ENCODE results near the gene ATP13A4.

ATP13A4 gene

GRCh38 chr3:193377591-193377990, 177.1 kb downstream of the ATP13A4 start:
- Histone ChIP-seq H3K27ac (ENCODE audit: low read depth, low read length) (no peak overlapping the region), H3K9me2 (replicated peaks; ENCODE audit: control insufficient read depth, low read length) (no peaks in the 10 kb centered on the region), H3K4me2 (ENCODE audit: low read length) (no peak overlapping the region), H3K79me2 (ENCODE audit: control insufficient read depth, low read length) (no peaks in the 10 kb centered on the region), H3F3A (ENCODE audit: control insufficient read depth, insufficient read depth) (no peaks in the 10 kb centered on the region), H3K4me3 (ENCODE audit: low read length) (no peak overlapping the region), H3K9me3 (ENCODE audit: control insufficient read depth, insufficient read depth, low read length) (no peaks in the 10 kb centered on the region), H3K4me1 (ENCODE audit: control insufficient read depth, low read length) (no peaks in the 10 kb centered on the region), H4K20me1 (ENCODE audit: control insufficient read depth, insufficient read depth, low read depth, low read length) (no peaks in the 10 kb centered on the region), H3K36me3 (ENCODE audit: control insufficient read depth, low read length) (no peaks in the 10 kb centered on the region), H3K27me3 (ENCODE audit: control insufficient read depth, low read length) (no peaks in the 10 kb centered on the region)
- TF ChIP-seq, protein P1, sequence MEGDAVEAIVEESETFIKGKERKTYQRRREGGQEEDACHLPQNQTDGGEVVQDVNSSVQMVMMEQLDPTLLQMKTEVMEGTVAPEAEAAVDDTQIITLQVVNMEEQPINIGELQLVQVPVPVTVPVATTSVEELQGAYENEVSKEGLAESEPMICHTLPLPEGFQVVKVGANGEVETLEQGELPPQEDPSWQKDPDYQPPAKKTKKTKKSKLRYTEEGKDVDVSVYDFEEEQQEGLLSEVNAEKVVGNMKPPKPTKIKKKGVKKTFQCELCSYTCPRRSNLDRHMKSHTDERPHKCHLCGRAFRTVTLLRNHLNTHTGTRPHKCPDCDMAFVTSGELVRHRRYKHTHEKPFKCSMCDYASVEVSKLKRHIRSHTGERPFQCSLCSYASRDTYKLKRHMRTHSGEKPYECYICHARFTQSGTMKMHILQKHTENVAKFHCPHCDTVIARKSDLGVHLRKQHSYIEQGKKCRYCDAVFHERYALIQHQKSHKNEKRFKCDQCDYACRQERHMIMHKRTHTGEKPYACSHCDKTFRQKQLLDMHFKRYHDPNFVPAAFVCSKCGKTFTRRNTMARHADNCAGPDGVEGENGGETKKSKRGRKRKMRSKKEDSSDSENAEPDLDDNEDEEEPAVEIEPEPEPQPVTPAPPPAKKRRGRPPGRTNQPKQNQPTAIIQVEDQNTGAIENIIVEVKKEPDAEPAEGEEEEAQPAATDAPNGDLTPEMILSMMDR (IDR thresholded peaks at IDR 0.05; ENCODE audit: low read depth, low read length, poor library complexity, severe bottlenecking): no peak
- no peak for TF ChIP-seq EZH2phosphoT487 (IDR thresholded peaks at IDR 0.05; ENCODE audit: borderline replicate concordance, low read length)

DNA sequence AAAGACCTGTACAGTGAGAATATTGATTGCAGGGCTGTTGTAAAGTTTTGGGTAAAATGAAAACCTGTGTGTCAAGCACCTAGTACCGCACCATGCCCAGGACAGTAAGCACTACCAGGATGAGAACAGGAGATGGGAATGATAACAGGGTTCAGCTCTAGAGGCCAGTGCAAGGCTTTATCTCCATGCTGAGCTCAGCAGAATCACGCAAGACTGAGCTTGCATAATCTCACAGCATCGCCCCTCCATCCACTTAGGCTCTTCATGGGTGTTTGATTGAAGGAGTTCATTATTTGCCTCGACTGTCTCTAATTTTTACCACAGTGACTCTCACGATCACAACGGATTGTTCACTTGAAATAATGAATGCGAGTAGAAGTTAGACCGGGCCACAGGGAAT, 179.1 kb downstream of the ATP13A4 start:
- H3K79me2 ChIP-seq (ENCODE audit: control insufficient read depth, low read length): no peaks in the 10 kb centered on the region
- H3K9me3 ChIP-seq (ENCODE audit: control insufficient read depth, insufficient read depth, low read length): no peaks in the 10 kb centered on the region
- no peaks in the 10 kb centered on the region for H3K27me3 ChIP-seq (ENCODE audit: control insufficient read depth, low read length)
- no peaks in the 10 kb centered on the region for H3K36me3 ChIP-seq (ENCODE audit: control insufficient read depth, low read length)
- H3K4me2 ChIP-seq (ENCODE audit: low read length): no peak overlapping the region
- no peaks in the 10 kb centered on the region for H3K4me1 ChIP-seq (ENCODE audit: control insufficient read depth, low read length)
- TF ChIP-seq, protein P1 (IDR thresholded peaks at IDR 0.05; ENCODE audit: low read depth, low read length, poor library complexity, severe bottlenecking): no peak
- no peak for TF ChIP-seq EZH2phosphoT487 (IDR thresholded peaks at IDR 0.05; ENCODE audit: borderline replicate concordance, low read length)
- H3K9me2 ChIP-seq (replicated peaks; ENCODE audit: control insufficient read depth, low read length): no peaks in the 10 kb centered on the region
- H4K20me1 ChIP-seq (ENCODE audit: control insufficient read depth, insufficient read depth, low read depth, low read length): no peaks in the 10 kb centered on the region
- no peak overlapping the region for H3K27ac ChIP-seq (ENCODE audit: low read depth, low read length)
- no peaks in the 10 kb centered on the region for H3F3A ChIP-seq (ENCODE audit: control insufficient read depth, insufficient read depth)
- no peak overlapping the region for H3K4me3 ChIP-seq (ENCODE audit: low read length)

DNA sequence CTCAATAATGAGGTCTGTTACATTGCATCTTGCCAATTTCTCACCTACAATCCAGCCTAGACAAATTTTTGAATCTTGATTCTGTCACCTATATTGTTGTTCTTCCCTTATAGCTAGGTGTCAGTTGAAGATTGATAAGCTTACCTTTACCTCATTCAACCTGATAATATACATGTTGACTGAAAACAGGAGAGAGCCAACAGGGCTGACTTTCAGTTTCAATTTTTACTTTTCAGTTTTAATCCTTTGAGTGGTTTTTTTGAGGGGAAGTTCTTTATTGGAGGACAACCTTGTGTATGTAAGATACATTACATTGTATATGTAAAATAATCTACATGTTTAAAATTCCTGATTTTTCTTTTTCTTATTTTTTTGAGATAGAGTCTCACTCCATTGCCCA, 181.9 kb downstream of the ATP13A4 start:
- Histone ChIP-seq H3K4me1 (ENCODE audit: control insufficient read depth, low read length) (no peaks in the 10 kb centered on the region), H3F3A (ENCODE audit: control insufficient read depth, insufficient read depth) (no peaks in the 10 kb centered on the region), H4K20me1 (ENCODE audit: control insufficient read depth, insufficient read depth, low read depth, low read length) (no peaks in the 10 kb centered on the region), H3K36me3 (ENCODE audit: control insufficient read depth, low read length) (no peaks in the 10 kb centered on the region), H3K27ac (ENCODE audit: low read depth, low read length) (no peak overlapping the region), H3K9me2 (replicated peaks; ENCODE audit: control insufficient read depth, low read length) (no peaks in the 10 kb centered on the region), H3K9me3 (ENCODE audit: control insufficient read depth, insufficient read depth, low read length) (no peaks in the 10 kb centered on the region), H3K4me3 (ENCODE audit: low read length) (no peak overlapping the region), H3K4me2 (ENCODE audit: low read length) (no peak overlapping the region), H3K27me3 (ENCODE audit: control insufficient read depth, low read length) (no peaks in the 10 kb centered on the region; the same call in 1 of the 2 replicates), H3K79me2 (ENCODE audit: control insufficient read depth, low read length) (no peaks in the 10 kb centered on the region)
- TF ChIP-seq, protein P1 (IDR thresholded peaks at IDR 0.05; ENCODE audit: low read depth, low read length, poor library complexity, severe bottlenecking): no peak
- TF ChIP-seq EZH2phosphoT487 (IDR thresholded peaks at IDR 0.05; ENCODE audit: borderline replicate concordance, low read length): no peak

DNA sequence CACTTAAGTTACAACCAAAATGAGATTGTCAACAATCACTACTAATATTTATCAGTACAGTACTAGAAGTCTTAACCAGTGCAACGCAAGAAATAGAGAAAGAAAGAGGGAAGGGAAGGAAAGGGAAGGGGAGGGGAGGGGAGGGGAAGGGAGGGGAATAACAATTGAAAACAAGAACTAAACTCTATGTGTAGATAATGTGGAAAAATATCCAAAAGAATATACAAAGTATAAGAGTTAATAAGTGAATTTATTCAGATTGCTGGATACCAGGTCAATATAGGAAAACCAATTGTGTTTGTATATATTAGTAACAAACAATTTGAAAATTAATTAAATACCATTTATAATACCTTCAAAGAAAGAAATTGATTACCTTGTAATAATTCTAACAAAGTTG, 186.8 kb downstream of the ATP13A4 start:
- no peaks in the 10 kb centered on the region for H3K9me3 ChIP-seq (ENCODE audit: control insufficient read depth, insufficient read depth, low read length)
- TF ChIP-seq, protein P1 (IDR thresholded peaks at IDR 0.05; ENCODE audit: low read depth, low read length, poor library complexity, severe bottlenecking): no peak
- no peak for TF ChIP-seq EZH2phosphoT487 (IDR thresholded peaks at IDR 0.05; ENCODE audit: borderline replicate concordance, low read length)
- H3K27me3 ChIP-seq (ENCODE audit: control insufficient read depth, low read length): no peaks in the 10 kb centered on the region; the same call in 1 of the 2 replicates
- no peaks in the 10 kb centered on the region for H4K20me1 ChIP-seq (ENCODE audit: control insufficient read depth, insufficient read depth, low read depth, low read length)
- H3K9me2 ChIP-seq (replicated peaks; ENCODE audit: control insufficient read depth, low read length): no peaks in the 10 kb centered on the region
- no peaks in the 10 kb centered on the region for H3K4me1 ChIP-seq (ENCODE audit: control insufficient read depth, low read length)
- H3K79me2 ChIP-seq (ENCODE audit: control insufficient read depth, low read length): no peaks in the 10 kb centered on the region
- H3K4me2 ChIP-seq (ENCODE audit: low read length): no peak overlapping the region
- no peaks in the 10 kb centered on the region for H3K36me3 ChIP-seq (ENCODE audit: control insufficient read depth, low read length)
- no peak overlapping the region for H3K27ac ChIP-seq (ENCODE audit: low read depth, low read length)
- H3F3A ChIP-seq (ENCODE audit: control insufficient read depth, insufficient read depth): no peaks in the 10 kb centered on the region
- no peak overlapping the region for H3K4me3 ChIP-seq (ENCODE audit: low read length)
